HG03442 (cell line): Measurements from ENCODE around the gene CAV3.
A peak's percentile ranks its signal among the peaks of the same experiment; 100 is the strongest.

Source experiments
- ATAC-seq: cut with Tn5 transposase; IDR thresholded peaks from one replicate; pipeline ENCODE4 v1.9.1; 2021; ENCODE audit warnings: mild to moderate bottlenecking, moderate library complexity; ENCODE audit not compliant: unreplicated experiment

The CAV3 gene

DNA sequence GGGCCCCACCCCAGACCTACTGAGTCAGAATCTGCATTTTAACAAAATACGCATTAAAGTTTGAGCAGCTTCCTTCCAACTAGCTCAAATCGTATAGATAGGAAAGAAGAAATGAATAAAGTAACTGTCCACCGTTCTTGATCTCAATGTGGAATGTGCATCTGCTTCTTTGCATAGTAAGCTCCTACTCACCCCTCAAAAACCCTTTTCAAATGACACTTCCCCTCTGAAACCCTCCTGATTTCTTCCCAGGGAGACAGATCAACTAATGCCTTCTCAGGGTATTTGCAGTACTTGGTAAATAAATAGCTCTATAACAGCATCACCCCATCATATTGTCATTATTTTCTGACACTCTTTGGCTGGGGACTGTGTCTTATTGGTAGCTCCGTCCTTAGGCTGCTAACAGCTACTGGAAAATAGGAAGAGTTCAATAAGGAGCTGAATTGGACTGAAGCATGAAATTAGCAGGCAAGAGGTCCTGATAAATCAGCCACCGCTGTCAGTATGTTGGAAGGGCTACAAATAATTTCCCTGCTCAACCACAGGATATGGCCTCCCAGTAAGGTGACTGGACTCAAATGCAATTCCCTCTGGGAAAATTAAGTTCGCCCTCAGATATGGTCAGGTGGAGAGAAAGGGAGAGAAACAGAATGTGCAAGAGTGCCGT is 25.6 kb downstream of the CAV3 start:
- ATAC-seq: no peak

DNA sequence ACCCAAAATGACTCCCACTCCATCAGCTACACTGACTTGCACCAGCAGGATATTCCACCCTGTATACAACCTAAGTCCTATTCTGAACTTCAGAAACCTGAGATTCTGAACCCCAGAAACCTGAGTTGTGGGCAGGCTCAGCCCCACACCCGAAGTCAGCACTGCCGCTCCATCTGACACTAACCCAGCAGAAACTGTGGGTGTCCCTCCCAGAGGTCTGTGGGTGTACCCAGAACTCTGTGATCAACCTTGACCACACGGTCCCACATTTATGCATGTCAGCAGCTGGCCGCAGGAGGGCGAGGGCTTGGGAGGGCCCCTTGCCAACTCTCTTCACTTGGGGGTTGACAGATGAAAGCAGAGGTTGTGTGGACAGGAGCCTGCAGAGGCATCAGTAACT is 26.5 kb downstream of the CAV3 start:
- ATAC-seq: no peak

DNA sequence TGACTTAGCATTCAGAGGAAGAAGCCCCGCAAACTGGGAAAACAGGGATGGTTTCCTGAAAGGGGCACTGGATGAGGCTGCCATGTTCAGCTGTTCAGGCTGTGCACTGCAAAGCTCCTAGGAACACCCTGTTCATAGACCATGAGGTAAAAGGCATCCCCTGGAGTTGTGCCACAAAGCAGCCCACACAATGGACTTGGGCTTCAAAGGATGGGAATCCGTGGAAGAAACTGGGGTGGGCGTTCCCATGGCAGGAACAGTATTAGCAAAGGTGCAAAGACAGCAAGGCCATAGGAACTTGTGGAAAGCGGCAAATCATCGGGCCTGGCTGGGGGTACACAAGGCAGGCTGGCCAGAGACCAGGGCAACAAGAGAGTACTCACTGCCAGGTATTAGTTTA is 26.9 kb downstream of the CAV3 start:
- no peak for ATAC-seq

DNA sequence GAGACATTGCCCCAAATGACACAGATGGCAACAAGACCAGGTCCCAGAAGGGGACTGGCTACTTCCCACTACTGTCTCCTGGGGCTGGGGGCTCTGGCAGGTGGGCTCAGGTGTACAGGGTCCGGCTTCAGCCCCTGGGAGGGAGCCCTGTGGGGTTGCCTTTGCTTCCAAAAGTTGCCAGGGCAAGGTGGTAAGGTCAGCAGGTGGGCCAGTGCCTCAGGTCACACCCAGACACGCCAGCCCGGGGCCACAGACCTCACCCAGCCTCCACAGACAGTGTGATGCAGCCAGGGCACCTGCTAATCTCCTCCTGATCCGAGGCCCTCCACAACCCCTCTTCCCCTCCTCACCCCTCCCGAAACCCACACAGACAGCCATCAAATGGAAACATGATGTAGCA is 28.3 kb downstream of the CAV3 start:
- ATAC-seq: no peak

DNA sequence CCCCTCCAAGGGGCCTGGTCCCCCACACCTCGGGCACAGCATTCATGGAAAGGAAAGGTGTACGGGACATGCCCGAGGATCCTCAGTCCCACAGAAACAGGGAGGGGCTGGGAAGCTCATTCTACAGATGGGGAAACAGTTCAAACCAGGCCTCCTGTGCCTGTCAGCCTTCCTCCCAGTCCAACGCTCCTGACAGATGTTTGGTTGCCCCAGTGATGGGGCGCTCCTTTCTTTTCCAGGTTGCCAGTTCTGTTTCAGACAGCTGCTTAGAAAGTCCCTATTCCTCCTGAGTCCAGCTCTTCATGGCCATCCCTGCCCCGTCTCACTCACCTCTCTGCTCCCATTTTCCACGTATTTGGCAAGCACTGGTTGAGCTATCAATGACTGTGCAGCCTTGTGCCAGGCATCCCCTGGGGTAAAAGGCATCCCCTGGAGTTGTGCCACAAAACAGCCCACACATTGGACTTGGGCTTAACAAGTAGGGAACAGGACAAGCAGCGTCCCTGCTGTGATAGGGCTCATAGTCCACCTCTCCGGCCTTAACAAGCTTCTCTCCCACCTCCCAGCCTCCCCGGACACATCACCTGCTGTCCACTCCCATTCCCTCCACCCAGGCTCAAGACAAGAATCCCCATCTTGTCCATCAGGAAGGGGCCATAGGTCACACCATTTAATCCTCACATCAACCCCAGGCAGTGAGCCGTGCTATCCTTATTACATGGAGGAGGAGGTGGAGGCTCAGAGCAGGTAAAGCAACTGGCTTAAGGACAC is 29.2 kb downstream of the CAV3 start:
- ATAC-seq: no peak

DNA sequence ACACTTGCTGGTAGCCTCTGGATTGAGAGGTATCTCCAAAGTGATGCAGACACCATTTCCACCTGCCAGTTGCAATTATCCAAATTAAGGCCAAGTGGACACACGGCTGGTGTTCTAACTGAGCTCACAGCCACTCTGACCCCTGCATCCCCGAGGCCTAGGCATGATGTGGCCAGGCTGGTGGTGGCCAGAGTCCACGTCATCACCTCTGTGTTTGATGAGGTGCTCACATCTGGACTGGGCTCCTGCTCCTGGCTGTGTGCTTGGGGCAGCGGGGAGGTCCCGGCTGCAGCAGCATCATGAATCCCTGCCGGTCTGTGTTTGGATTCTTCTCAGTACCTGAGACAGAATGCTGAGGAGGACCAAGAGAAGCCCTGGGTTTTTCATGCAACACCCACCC is 30.9 kb downstream of the CAV3 start:
- no peak for ATAC-seq

DNA sequence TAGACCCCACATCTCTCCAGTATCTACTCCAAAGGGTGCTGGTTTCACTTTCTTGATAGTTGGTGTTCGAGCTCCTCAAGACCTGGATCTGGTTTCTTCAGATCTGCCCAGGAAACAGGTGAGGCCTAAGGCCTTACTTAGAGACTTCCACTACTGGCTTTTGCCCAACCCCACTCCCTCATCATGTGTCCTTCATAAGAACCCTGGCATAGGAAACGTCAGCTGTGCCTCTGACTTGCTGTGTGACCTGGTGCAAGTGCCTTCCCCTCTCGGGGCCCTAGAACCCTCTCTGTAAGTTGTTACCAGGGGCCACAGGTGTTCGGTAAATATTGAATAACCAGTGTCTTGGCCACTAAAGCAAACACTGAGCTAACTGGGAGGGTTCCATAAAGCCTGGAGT is 31.9 kb downstream of the CAV3 start:
- no peak for ATAC-seq

DNA sequence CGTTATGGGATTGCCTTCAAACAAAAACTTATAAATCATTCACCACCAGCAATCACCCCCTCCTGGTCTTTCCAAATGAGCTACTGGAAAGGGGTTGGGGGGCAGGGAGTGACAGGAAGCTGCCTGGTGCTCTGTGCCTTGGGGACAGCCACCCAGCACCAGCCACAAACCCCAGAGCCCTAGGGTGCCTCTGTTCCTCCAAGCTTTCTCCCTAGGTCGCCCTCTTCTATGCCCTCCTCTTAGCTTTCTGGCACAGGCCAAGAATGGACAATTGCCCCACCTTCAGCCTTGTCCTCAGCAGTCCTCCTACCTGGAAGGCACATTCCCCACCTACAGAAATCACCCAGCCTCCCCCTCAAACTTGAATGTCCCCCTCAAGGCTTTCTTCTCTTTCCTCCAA is 32.5 kb downstream of the CAV3 start:
- no peak for ATAC-seq

DNA sequence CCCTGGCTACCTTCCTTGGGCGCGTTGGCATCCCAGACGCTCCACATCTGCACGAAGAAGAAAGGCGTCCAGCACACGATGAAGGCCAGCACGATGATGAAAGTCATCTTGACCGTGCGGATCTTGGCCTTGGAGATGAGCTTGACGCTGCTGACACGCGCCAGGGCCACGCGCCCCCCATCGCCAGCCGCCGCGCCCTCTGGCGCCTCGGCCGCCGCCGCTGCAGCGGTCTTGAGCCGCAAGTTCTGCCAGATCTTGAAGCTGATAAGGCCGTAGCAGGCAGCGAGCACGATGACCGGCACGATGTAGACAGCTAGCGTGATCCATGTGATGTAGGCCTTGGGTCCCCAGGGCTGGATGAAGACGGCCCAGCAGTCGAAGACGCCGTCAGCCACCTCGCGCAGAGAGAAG is 33.7 kb downstream of the CAV3 start:
- no peak for ATAC-seq

DNA sequence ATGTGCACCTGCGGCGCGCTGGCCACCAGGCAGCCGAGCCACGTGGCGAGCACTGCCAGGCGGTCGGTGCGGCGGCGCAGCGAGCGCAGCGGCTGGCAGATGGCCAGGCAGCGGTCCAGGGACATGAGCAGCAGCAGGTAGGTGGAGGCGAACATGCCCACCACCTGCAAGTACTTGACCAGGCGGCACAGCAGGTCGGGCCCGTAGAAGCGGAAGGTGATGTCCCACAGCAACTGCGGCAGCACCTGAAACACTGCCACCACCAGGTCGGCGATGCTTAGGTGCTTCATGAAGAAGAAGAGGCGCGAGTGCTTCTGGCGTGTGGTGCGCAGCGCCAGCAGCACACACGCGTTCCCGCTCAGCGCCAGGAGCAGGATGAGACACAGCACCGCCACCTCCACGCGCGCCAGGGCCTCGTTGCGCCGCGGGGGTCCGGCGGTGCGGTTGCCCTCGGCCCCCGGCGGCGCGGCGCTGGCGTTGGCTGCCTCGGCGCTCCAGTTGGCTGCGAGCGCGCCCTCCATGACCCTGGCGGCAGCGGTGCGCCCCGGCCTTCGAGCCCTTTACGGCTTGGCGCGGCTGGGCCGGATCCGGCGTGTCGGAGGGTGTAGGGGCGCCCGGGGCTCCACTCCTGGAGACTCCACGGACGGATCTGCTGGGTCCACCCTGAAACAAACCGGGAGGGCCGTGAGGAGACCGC is 34.2 kb downstream of the CAV3 start:
- ATAC-seq: peak; percentile 50

DNA sequence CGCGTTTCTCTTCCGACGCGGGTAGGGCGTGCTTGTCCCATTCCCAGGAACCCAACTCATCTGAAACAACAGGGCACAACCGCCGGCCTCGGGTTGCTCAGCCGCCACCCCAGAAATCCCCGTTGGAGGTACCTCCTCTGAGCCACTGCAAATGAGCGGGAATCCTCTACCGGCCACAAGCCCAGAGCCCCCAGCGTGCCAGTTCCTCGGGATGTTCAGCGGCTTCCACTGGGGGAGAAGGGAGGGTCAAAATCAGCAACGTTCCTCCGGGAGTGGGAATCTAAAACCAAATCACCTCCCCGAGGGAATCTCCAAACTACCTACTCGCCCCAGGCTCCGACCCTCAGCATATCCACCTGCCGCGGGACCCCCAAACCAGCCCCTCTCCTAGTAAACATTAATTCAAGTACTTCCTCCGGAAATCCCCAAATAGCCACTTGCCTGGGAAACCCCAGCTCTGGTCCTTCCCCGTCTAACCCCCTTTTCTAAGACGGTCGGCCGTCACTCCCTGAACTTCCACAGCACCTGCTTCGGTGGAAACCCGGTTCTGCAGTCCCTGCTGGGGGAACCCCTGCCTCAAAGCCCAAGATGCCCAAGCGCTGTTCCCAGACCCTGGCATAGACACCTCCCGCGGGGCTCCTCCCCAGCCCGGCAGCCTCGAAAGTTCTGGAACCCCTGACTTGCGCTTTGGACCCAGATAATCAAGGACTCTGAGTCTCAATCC is 34.9 kb downstream of the CAV3 start:
- ATAC-seq: peak; percentile 11

DNA sequence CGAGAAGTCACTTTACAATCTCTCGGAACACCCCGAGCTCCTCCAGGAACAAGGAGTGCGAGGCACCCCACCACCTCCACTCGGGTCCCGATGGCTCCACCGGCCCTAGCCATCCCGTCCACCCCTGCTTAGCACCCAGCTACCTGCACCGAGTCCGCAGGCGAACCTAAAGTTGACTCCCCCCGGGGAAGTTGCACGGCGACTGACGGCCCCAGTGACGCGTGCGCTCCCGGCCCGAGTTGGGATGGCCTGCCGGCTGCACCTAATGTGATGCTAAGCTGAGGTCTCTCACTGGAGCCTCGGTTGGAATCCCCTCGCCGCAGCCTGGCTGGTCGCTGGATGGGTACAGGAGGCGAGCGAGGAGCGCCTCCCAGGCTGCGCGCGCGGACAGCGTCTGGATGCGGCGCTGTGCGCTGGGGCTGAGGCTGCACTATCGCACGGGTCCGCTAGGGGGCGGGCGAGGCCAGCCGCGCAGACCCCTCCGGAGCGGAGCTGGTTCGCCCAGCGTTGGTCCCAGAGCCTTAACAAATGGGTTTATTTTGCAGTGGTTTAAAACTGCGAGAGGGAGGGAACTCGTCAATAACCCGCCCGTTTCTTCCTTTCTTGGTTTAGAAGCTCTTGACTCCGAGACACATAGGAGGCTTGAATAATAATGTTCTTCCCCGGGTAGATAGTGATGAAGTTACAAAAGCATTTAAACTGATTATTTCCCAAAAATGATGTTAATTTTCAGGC is 35.7 kb downstream of the CAV3 start, which contains the start of gene OXTR:
Gene OXTR (minus strand): TSS at position 526 of the 735 bp plus-strand sequence. CDS start 1,426 bp downstream, outside the sequence.
- ATAC-seq: peak; percentile 70

DNA sequence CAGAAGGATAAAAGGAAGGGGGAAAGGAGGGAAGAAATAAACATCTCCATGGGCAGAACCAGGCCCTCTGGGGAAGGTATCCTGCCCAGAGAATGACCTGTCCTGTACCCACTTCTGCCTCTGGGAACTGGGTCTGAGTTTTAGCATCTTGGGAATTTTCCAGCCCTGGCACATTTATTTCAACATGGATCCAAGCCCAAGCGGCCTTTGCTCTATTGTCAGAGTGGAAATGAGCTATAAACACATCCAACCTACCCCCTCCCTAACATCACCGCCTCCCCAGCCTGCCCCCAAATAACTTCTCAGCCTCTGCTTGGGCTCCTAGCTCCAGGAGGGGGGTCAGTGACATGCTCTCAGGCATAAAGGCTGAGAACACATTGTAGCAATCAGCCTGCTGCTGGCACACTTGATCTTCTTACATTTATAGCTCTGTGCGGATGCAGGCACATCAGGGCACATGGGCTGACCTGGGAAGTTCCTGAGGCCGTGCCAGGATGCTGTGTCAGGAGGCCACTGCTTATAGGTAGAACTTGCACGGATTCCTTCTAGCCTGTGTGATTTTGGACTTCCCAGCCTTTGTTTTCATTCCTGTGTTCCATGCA is 40.4 kb downstream of the CAV3 start:
- no peak for ATAC-seq

DNA sequence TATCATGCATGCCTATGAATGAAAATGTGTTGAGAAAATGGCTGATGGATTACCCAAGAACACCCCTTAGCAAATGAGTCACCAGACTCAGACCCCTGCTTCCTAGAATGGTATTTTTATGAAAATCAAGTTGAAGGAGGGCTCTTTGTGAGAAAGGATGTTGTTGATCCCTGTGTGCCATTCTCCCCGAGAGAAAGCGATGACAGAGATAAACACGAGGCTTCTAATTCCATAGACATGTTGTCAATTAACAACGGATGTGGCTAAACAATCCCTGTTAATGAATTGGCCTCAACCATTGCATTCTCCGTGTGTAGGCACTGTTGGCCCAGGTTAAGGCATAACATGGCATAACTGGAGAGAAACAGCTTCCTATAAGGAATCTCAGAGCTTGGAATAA is 41.6 kb downstream of the CAV3 start:
- no peak for ATAC-seq

DNA sequence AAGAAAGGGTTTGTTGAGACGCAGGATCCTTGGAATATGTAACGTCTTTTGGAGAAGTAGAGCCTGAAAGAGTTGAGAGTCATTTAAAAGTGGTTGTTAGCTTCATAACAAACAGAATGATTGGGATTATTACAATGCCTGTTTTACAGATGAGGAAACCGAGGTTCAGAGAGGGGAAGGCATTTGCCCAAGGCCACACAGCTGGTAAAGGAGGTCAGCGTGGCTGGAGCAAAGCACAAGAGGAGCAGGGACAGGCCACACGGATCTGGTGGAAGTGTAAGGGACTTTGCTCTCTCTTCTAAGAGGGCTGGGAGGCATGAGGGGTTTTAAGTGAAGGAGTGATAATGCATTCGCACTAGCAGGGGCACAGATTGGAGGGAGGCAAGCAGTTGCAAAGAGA is 42.0 kb downstream of the CAV3 start:
- ATAC-seq: no peak

DNA sequence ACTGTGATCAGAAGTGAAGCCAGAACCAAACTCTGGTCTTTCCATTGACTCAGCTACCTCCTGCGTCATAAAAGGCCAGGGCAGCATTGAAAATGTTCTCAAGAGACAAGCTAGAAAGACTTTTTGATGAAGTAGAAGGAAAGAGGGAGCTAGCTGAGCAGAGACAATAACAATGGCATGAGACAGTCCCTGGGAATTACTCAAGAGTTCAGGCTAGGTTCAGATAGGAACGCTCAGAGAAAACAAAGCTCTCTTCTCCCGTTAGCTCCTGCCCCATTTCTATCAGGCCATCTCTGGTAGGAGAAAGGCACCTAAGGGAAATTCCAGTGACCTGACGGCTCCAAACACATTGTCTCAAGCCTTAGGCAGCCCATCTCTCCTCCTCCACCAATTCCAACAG is 42.8 kb downstream of the CAV3 start:
- ATAC-seq: no peak

DNA sequence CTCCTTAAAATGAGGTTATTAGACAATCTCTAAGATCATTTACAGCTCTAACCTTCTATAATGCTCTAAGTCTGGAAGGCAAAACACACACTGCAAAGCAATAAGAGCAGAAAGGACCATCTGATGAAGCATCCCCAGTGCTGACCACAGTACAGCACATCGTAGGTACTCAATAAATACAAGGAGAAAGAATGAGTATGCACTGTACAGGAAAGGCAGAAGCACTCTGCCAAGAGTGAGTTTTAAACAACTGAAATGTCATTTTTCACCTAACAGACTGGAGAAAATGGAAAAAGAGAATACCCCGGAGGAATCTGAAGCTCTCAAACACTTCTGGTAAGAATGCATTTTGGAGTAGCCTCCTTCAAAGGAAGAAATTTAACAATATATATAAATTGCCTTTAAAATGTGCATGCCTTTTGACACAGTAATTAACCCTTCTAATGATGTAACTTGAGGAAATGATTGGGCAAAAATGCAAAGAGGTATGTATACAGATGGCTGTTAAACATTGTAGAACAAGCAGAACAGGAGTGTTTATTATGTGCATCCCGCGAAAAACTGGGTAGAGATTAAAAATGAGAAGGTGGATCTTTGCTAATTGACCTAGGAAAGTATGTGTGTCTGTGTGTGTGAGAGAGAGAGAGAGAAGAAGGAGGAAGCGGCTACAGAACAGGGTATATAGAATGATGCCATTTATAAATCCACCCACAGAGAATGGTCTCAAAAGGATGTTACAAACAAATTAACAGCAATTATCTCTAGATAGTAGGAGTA is 43.8 kb downstream of the CAV3 start:
- peak; percentile 64 for ATAC-seq

DNA sequence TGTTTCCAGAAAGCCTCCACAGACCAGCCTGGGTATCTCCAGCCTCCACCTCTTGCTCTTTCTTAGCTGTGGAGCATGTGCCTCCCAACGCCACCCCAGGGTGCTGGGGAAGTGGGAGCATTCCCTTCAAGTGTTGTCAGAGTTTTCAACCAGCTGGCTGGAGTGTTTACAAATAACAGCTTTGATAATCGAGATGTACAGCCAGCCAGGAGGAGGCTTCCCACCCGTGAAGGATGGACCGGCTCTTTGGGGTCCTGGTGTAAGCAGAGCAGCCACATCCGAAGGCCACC is 44.3 kb downstream of the CAV3 start:
- ATAC-seq: peak; percentile 21

DNA sequence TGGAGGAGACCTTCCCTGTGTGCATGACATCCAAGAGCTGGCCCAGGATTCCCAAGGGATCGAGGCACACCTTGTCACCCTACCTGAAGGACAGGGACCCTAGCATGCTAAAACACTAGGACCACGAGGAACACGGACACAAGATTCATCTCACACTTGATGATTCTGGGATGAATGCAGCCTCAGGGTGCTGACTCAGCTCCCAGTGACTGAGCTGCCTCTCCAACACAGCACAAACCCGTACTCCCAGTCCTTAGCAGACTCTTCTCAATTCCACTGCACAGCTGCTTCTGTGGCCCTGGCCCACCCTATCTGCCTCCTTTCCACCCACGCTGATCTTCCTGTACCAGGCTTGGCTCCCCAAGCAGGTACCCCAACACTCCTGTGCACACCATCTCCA is 44.9 kb downstream of the CAV3 start:
- ATAC-seq: no peak

DNA sequence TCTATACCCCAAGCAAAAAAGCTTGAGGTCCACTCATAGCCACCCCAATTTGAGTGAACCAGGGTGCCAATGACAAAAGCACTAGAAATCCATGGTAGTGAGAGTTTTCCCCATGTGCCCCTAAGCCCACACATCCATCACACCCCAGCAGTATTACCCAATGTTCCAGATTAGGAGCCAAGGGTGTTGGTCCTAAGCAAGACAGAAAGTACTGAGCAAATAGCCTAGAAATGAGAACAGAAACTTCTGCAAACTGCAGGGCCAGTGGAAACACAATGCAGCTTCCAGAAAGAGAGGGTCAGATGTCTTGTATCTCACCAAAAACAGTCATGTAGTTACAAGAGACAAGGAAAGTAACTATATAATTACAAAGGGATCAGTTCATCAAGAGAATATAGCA is 46.7 kb downstream of the CAV3 start:
- ATAC-seq: no peak
